Measurements from ENCODE around the gene KCNH4. TPM values are rescaled to one million over a fixed set of nuclear protein-coding genes. Genes with fewer than 3 reads are reported as not detected.
A peak's percentile ranks its signal among the peaks of the same experiment; 100 is the strongest.

The KCNH4 gene
- total and polyA plus RNA-seq, 2 of the 13 experiments (the other 11 are each of a cell fraction or from before 2014, with no cell fraction given), result 0.01 to 0.09 TPM

DNA sequence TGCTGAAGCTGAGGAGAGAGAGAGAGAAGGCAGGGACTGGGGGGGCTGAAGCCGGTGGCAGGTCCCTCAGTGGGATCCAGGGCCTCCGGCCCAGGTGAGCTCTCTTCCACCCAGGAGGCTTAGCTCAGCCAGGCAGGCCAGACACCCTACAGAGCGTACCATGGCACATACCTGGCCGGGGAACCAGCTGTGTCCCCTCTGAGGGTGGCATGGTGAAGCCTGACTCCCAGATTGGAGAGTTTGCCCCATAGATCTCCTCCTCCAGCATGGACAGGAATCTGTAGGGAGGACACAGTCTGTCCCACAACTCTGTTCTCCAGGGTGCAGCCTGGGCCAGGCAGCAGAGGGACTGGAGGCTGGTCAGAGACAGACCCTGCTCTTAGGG is 62.8 kb downstream of the KCNH4 start:
- 100% methylated on average over 2 of the region's 4 CpGs for WGBS (ENCODE audit: low lambda C conversion rate)
- no peaks in the 10 kb centered on the region for H4K20me1 ChIP-seq (ENCODE audit: insufficient read depth, low read length)
- H3K9me3 ChIP-seq (ENCODE audit: low read length), result no peaks in the 10 kb centered on the region
- no peak overlapping the region for H3K4me2 ChIP-seq (ENCODE audit: low read depth, low read length)
- no peak overlapping the region for H3K27ac ChIP-seq (ENCODE audit: extremely low read length, insufficient read depth, low read length)
- H3K4me3 ChIP-seq (replicated peaks in 1 of 3; ENCODE audit: insufficient read depth in 1 of 3, low read depth in 2 of 3, low read length in 3 of 3), result no peak overlapping the region
- POLR2A ChIA-PET, result no interaction called here
- H3K4me1 ChIP-seq (ENCODE audit: insufficient read depth, low read length), result peaks cover 37% of the 10 kb centered on the region
- ATAC-seq (no peak), DNase-seq (ENCODE audit: low spot score) (no peak), FAIRE-seq (no peak)
- no TSS peak for BruUV-seq (replicated peaks)
- intact Hi-C loops (cut with micrococcal nuclease; ENCODE audit: unreplicated experiment), result no loop called here
- no peaks in the 10 kb centered on the region for H3K27me3 ChIP-seq (ENCODE audit: control insufficient read depth in 1 of 2, insufficient read depth in 2 of 2, low read length in 2 of 2)
- no peaks in the 10 kb centered on the region for H3K79me2 ChIP-seq (ENCODE audit: insufficient read depth, low read length)
- in situ Hi-C loops (cut with HindIII; ENCODE audit: extremely low pct_ligation_motif_present, low pct_unique_long_range_greater_than_20kb), result no loop called here
- TF ChIP-seq MBNL3 (CRISPR knock-in tag; conservative IDR thresholded peaks at IDR 0.05), result no peak
- TF ChIP-seq, protein P1, sequence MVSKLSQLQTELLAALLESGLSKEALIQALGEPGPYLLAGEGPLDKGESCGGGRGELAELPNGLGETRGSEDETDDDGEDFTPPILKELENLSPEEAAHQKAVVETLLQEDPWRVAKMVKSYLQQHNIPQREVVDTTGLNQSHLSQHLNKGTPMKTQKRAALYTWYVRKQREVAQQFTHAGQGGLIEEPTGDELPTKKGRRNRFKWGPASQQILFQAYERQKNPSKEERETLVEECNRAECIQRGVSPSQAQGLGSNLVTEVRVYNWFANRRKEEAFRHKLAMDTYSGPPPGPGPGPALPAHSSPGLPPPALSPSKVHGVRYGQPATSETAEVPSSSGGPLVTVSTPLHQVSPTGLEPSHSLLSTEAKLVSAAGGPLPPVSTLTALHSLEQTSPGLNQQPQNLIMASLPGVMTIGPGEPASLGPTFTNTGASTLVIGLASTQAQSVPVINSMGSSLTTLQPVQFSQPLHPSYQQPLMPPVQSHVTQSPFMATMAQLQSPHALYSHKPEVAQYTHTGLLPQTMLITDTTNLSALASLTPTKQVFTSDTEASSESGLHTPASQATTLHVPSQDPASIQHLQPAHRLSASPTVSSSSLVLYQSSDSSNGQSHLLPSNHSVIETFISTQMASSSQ (IDR thresholded peaks at IDR 0.05; ENCODE audit: low read depth), result no peak
- TF ChIP-seq, protein P1 (CRISPR knock-in tag; IDR thresholded peaks at IDR 0.05; ENCODE audit: borderline replicate concordance), result 0 out of 2 replicates have a peak, but pooled peaks have one; percentile 25
- H3K9ac ChIP-seq (ENCODE audit: insufficient read depth, low read depth, low read length), result no peak overlapping the region
- peaks cover 7 to 35% of the 10 kb centered on the region in 2 experiments for H3K36me3 ChIP-seq (replicated peaks in 1 of 2; ENCODE audit: control insufficient read depth in 1 of 2, insufficient read depth in 2 of 2, low read length in 2 of 2)
- CTCF ChIA-PET (ENCODE audit: low intra/inter-chr PET ratio, low total read pairs), result interaction anchor here (0.7 to 4.0 kb wide), 2 partner anchors 51 to 63 kb away, joined by 3 to 76 read pairs; partner anchors contain the start of gene KCNH4
- H2AFZ ChIP-seq (ENCODE audit: low read length), result no peak overlapping the region

Data from HepG2 (cell line).